WTC11 (cell line): ENCODE results near the gene MAP4K4. TPM values are rescaled to one million over a fixed set of nuclear protein-coding genes. Genes with fewer than 3 reads are reported as not detected.

ENCODE experiments used
- ATAC-seq: fragments of 200-7000 bp; cut with Tn5 transposase; 2 replicates; pipeline ENCODE4 v1.10.0; 2021; ENCODE audit warnings: mild to moderate bottlenecking, moderate library complexity
- CTCF ChIA-PET: fragments of 300-600 bp; sonication (Branson Sonifier 250); formaldehyde crosslinking; loops from one replicate; lab custom pipeline; 2021; ENCODE audit warnings: antibody characterized with exemption; lab: Charles Lee
- POLR2A ChIA-PET: fragments of 350-600 bp; sonication (Branson Sonifier 250); formaldehyde crosslinking; loops from one replicate; lab custom pipeline; 2021; ENCODE audit warnings: antibody characterized with exemption; lab: Charles Lee
- DNase-seq: peaks from one replicate; pipeline ENCODE4 v3.0.0; 2021; ENCODE audit warnings: low spot score
- H3K27ac Mint-ChIP-seq: 2 replicates; pipeline ENCODE4 v1.8.0; 2021; ENCODE audit warnings: mixed read lengths
- H3K27me3 Mint-ChIP-seq: 2 replicates; pipeline ENCODE4 v1.8.0; 2021; ENCODE audit warnings: low read depth, mild to moderate bottlenecking, moderate library complexity, mixed read lengths
- H3K36me3 Mint-ChIP-seq: 2 replicates; pipeline ENCODE4 v1.8.0; 2021; ENCODE audit warnings: mixed read lengths
- H3K4me1 Mint-ChIP-seq: 2 replicates; pipeline ENCODE4 v1.8.0; 2022; ENCODE audit warnings: mixed read lengths
- H3K4me3 Mint-ChIP-seq: 2 replicates; pipeline ENCODE4 v1.8.0; 2021; ENCODE audit warnings: mild to moderate bottlenecking, moderate library complexity, mixed read lengths
- H3K9me3 Mint-ChIP-seq: 2 replicates; pipeline ENCODE4 v1.8.0; 2021; ENCODE audit warnings: mixed read lengths
- ATF3 ChIP-seq: sonication (generic); formaldehyde crosslinking; conservative IDR thresholded peaks from 2 replicates; pipeline ENCODE4 v1.8.1; 2022; ENCODE audit warnings: mild to moderate bottlenecking, missing genetic modification reagents
- CREB1 ChIP-seq: sonication (generic); formaldehyde crosslinking; IDR thresholded peaks from 2 replicates; pipeline ENCODE4 v1.8.0; 2023; ENCODE audit warnings: mild to moderate bottlenecking, missing genetic modification reagents
- CREM ChIP-seq: sonication (generic); formaldehyde crosslinking; IDR thresholded peaks from 2 replicates; pipeline ENCODE4 v1.8.1; 2022; ENCODE audit warnings: mild to moderate bottlenecking, missing genetic modification reagents, moderate library complexity
- E2F5 ChIP-seq: sonication (generic); formaldehyde crosslinking; IDR thresholded peaks from 2 replicates; pipeline ENCODE4 v1.8.1; 2022; ENCODE audit warnings: mild to moderate bottlenecking, moderate library complexity, missing genetic modification reagents
- ETV6 ChIP-seq: sonication (generic); formaldehyde crosslinking; IDR thresholded peaks from 2 replicates; pipeline ENCODE4 v1.8.1; 2022; ENCODE audit warnings: mild to moderate bottlenecking, missing genetic modification reagents
- GTF2I ChIP-seq: fragments of 250-450 bp; sonication (Bioruptor Pico); conservative IDR thresholded peaks from 2 replicates; pipeline ENCODE4 v1.4.0; 2021; ENCODE audit warnings: mild to moderate bottlenecking
- IRF1 ChIP-seq: sonication (generic); formaldehyde crosslinking; IDR thresholded peaks from 2 replicates; pipeline ENCODE4 v1.8.0; 2023; ENCODE audit warnings: missing genetic modification reagents
- MLX ChIP-seq: sonication (generic); formaldehyde crosslinking; IDR thresholded peaks from 2 replicates; pipeline ENCODE4 v1.8.1; 2023; ENCODE audit warnings: mild to moderate bottlenecking, missing genetic modification reagents, moderate library complexity
- MXD4 ChIP-seq: fragments of 250-450 bp; sonication (Bioruptor Pico); IDR thresholded peaks from 2 replicates; pipeline ENCODE4 v1.8.0; 2021; ENCODE audit warnings: mild to moderate bottlenecking, moderate library complexity, borderline replicate concordance
- PRRX2 ChIP-seq: fragments of 250-450 bp; sonication (Bioruptor Pico); IDR thresholded peaks from 2 replicates; pipeline ENCODE4 v1.8.0; 2021; ENCODE audit warnings: mild to moderate bottlenecking
- ZBTB43 ChIP-seq: sonication (generic); formaldehyde crosslinking; IDR thresholded peaks from 2 replicates; pipeline ENCODE4 v1.8.1; 2023; ENCODE audit warnings: mild to moderate bottlenecking, missing genetic modification reagents
- ZNF219 ChIP-seq: sonication (generic); formaldehyde crosslinking; IDR thresholded peaks from 2 replicates; pipeline ENCODE4 v1.8.0; 2023; ENCODE audit warnings: missing genetic modification reagents, mild to moderate bottlenecking, borderline replicate concordance
- ZNF232 ChIP-seq: sonication (generic); formaldehyde crosslinking; IDR thresholded peaks from 2 replicates; pipeline ENCODE4 v1.8.0; 2022; ENCODE audit warnings: mild to moderate bottlenecking, missing genetic modification reagents
- ZNF512 ChIP-seq: sonication (generic); formaldehyde crosslinking; IDR thresholded peaks from 2 replicates; pipeline ENCODE4 v1.8.1; 2022; ENCODE audit warnings: missing genetic modification reagents, borderline replicate concordance
- total RNA-seq: library from RNA; stranded (reverse); gene quantifications from 3 replicates; pipeline ENCODE4 v1.2.3, GENCODE V29; 2021
- TF ChIP-seq, protein P1 (sequence below): fragments of 250-450 bp; sonication (Bioruptor Pico); IDR thresholded peaks from 2 replicates; pipeline ENCODE4 v2.1.2; 2022; ENCODE audit warnings: mild to moderate bottlenecking, moderate library complexity

MAP4K4 gene
- total RNA-seq, 1 experiment from 2014 or later, result 112 TPM

DNA sequence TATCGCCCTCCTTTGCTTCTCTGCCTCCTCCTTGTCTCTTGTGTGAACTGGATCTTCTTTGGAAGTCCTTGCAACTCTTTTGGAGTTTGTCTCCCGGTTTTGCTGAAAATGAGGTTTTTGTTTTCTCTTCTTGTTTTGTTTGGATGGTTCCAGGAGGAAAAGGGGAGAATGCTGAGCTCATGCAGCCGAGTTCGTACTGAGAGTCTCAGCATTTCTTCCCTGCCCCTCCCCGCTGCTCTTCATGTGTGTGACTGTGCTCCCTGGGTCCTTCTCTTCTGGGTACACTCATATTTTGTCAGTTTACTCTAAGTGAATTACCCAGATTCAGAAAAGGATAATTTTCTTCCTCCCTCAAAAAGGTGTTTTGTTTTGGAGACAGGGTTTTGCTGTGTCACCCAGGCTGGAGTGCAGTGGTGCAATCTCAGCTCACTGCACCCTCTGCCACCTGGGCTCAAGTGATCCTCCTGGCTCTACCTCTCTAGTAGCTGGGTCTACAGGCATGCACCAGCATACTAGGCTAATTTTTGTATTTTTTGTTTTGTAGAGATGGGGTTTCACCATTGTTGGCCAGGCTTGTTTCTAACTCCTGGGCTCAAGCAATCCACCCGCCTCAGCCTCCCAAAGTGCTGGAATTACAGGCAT lies 151.4 kb downstream of the MAP4K4 start:
- CTCF ChIA-PET, result no interaction called here

More for the DNA sequence above, 151.4 kb downstream of the MAP4K4 start:
- peak overlapping the region; percentile 48 for H3K27ac Mint-ChIP-seq
- POLR2A ChIA-PET, result no interaction called here
- H3K36me3 Mint-ChIP-seq, result peaks cover 13% of the 10 kb centered on the region
- no peaks in the 10 kb centered on the region for H3K9me3 Mint-ChIP-seq
- no peaks in the 10 kb centered on the region; the same call in 1 of the 2 replicates for H3K4me1 Mint-ChIP-seq
- no peak for TF ChIP-seq ZNF219 (CRISPR knock-in tag)
- TF ChIP-seq MLX (CRISPR knock-in tag), result no peak
- no peak for TF ChIP-seq MXD4 (CRISPR knock-in tag)
- no peak for TF ChIP-seq CREB1 (CRISPR knock-in tag)
- no peak for TF ChIP-seq IRF1 (CRISPR knock-in tag)
- TF ChIP-seq ZNF232 (CRISPR knock-in tag), result no peak
- no peak for TF ChIP-seq CREM (CRISPR knock-in tag)
- no peak for TF ChIP-seq ETV6 (CRISPR knock-in tag)
- TF ChIP-seq, protein P1, sequence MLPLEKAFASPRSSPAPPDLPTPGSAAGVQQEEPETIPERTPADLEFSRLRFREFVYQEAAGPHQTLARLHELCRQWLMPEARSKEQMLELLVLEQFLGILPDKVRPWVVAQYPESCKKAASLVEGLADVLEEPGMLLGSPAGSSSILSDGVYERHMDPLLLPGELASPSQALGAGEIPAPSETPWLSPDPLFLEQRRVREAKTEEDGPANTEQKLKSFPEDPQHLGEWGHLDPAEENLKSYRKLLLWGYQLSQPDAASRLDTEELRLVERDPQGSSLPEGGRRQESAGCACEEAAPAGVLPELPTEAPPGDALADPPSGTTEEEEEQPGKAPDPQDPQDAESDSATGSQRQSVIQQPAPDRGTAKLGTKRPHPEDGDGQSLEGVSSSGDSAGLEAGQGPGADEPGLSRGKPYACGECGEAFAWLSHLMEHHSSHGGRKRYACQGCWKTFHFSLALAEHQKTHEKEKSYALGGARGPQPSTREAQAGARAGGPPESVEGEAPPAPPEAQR (CRISPR knock-in tag), result no peak
- no peak for TF ChIP-seq ZBTB43
- no peak for TF ChIP-seq GTF2I (CRISPR knock-in tag)
- no peak for TF ChIP-seq ZNF512 (CRISPR knock-in tag)
- TF ChIP-seq PRRX2 (CRISPR knock-in tag), result no peak
- TF ChIP-seq E2F5 (CRISPR knock-in tag), result no peak
- TF ChIP-seq ATF3 (CRISPR knock-in tag), result no peak
- H3K4me3 Mint-ChIP-seq, result no peak overlapping the region
- no peaks in the 10 kb centered on the region for H3K27me3 Mint-ChIP-seq
- DNase-seq, result no peak
- no peak for ATAC-seq
